RWPE1 (cell line): Measurements from ENCODE around the gene WNT8B.

ENCODE experiments used
- CTCF ChIA-PET: fragments of 350-600 bp; sonication (Branson Sonifier 250); formaldehyde crosslinking; extraction: SDS; loops from one replicate; lab custom pipeline; 2021; lab: Yijun Ruan, JAX
- POLR2A ChIA-PET: fragments of 400-600 bp; formaldehyde crosslinking; extraction: SDS; loops from one replicate; lab custom pipeline; 2020; ENCODE audit warnings: antibody characterized with exemption; ENCODE audit not compliant: low non-redundant PET; lab: Yijun Ruan, JAX
- DNase-seq: peaks from one replicate; pipeline ENCODE4 v3.0.0; 2012; ENCODE audit warnings: low spot score
- H3K27ac ChIP-seq: fragments of 450-650 bp; 2 replicates; pipeline ENCODE4 v1.5.1; 2017
- CTCF ChIP-seq: fragments of 450-650 bp; conservative IDR thresholded peaks from 2 replicates; pipeline ENCODE4 v1.5.1; 2017; ENCODE audit warnings: low read depth, mild to moderate bottlenecking

WNT8B gene

GRCh38 chr10:100485801-100486495 lies 23.1 kb downstream of the WNT8B start:
- H3K27ac ChIP-seq: no peak overlapping the region
- TF ChIP-seq CTCF: no peak
- CTCF ChIA-PET: interaction anchor here (1.7 kb wide), 1 partner anchor 10 kb away, joined by 5 read pairs; no protein-coding TSS in a partner anchor
- POLR2A ChIA-PET: no interaction called here
- no peak for DNase-seq

- TF ChIP-seq CTCF: no peak
- POLR2A ChIA-PET: no interaction called here
- no peak overlapping the region for H3K27ac ChIP-seq
- CTCF ChIA-PET: interaction anchor here (0.6 to 1.2 kb wide), 3 partner anchors 31 to 625 kb away, joined by 4 read pairs; partner anchors contain the start of gene HIF1AN
- no peak for DNase-seq
Measured at GRCh38 chr10:100487529-100487928, 24.7 kb downstream of the WNT8B start.

GRCh38 chr10:100489396-100489795 lies 26.6 kb downstream of the WNT8B start:
- ChIA-PET CTCF (interaction anchor here (1.0 kb wide), 1 partner anchor 50 kb away, joined by 6 read pairs; no protein-coding TSS in a partner anchor), POLR2A (no interaction called here)

GRCh38 chr10:100490531-100490930 lies 27.7 kb downstream of the WNT8B start:
- no peak for DNase-seq
- CTCF ChIA-PET: interaction anchor here (0.7 kb wide), 1 partner anchor 45 kb away, joined by 3 read pairs; the partner anchor contains the start of gene HIF1AN
- TF ChIP-seq CTCF: no peak
- H3K27ac ChIP-seq: no peak overlapping the region
- POLR2A ChIA-PET: interaction anchor here (0.5 kb wide), 1 partner anchor 24 kb away, joined by 4 read pairs; no protein-coding TSS in a partner anchor

More at GRCh38 chr10:100489396-100489795, 26.6 kb downstream of the WNT8B start:
- no peak for DNase-seq
- H3K27ac ChIP-seq: no peak overlapping the region
- no peak for TF ChIP-seq CTCF

- DNase-seq: no peak
- no peak for TF ChIP-seq CTCF
- CTCF ChIA-PET: interaction anchor here (0.6 to 5.1 kb wide), 4 partner anchors 12 to 209 kb away, joined by 3 to 34 read pairs (median 12); no protein-coding TSS in a partner anchor
- no peak overlapping the region for H3K27ac ChIP-seq
- POLR2A ChIA-PET: interaction anchor here (0.6 kb wide), 1 partner anchor 12 kb away, joined by 4 read pairs; no protein-coding TSS in a partner anchor
Measured at GRCh38 chr10:100496567-100496966, 33.8 kb downstream of the WNT8B start.

- DNase-seq: no peak
- ChIA-PET POLR2A (no interaction called here), CTCF (interaction anchor here (1.2 kb wide), 1 partner anchor 16 kb away, joined by 4 read pairs; no protein-coding TSS in a partner anchor)
- no peak for TF ChIP-seq CTCF
- no peak overlapping the region for H3K27ac ChIP-seq
Measured at GRCh38 chr10:100498059-100498458, 35.2 kb downstream of the WNT8B start.
